Erythroblast (primary cell): ENCODE measurements around the gene CPB2.

Experiments
- GATA1 ChIP-seq: IDR thresholded peaks from 2 replicates; pipeline ENCODE4 v1.6.1; 2011; ENCODE audit warnings: low read depth, mild to moderate bottlenecking, control low read depth, low read length, moderate library complexity
- POLR2A ChIP-seq: IDR thresholded peaks from 2 replicates; pipeline ENCODE4 v1.6.1; 2011; ENCODE audit warnings: mild to moderate bottlenecking, low read length

DNA sequence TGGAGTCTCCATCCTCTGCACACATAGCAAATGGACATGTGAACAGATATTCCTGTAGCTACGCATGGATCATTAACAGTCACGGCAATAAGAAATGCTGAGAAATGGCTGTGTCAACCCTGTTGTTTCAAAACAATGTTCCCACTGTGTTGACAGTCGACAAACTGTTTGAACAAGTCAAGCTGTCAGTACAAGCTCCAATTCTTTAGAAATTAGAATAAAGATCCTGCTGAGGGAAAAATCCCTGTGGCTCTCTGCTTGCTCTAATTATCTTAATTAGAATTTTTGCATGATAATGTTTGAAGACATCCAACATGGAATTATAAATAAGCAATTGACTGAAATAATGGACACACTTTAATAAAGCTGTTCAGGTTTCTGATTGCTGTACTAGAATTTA, 37.9 kb upstream of the CPB2 start:
- no peak for TF ChIP-seq POLR2A
- TF ChIP-seq GATA1, result no peak
